Heart left ventricle (tissue), 16 donors: ENCODE measurements around the gene DCLK3. TPM values are rescaled to one million over a fixed set of nuclear protein-coding genes. Genes with fewer than 3 reads are reported as not detected.
A peak's percentile ranks its signal among the peaks of the same experiment; 100 is the strongest.

Experiments
- ATAC-seq, 4 donors: fragments of 200-7000 bp; cut with Tn5 transposase; one replicate each; pipeline ENCODE4 v1.9.1; 2020 to 2022; ENCODE audit warnings: moderate library complexity in 4 of 4, mild to moderate bottlenecking in 3 of 4, moderate number of reproducible peaks in 1 of 4
- DNase-seq, 5 donors: peaks; one replicate each; pipeline ENCODE4 v3.0.0-alpha.2; 2020
- H3K27ac ChIP-seq, 12 donors: fragments of 200-600 bp; sonication (generic) in 4 of 12; one replicate each; pipeline versions ENCODE4 v1.5.0 to v1.8.0; 2016 to 2022; ENCODE audit warnings: mild to moderate bottlenecking in 2 of 12
- H3K27me3 ChIP-seq, 9 donors: fragments of 200-600 bp; sonication (generic) in 2 of 9; one replicate each; pipeline versions ENCODE4 v1.5.1 to v1.8.0; 2016 to 2022; ENCODE audit warnings: mild to moderate bottlenecking in 3 of 9
- H3K36me3 ChIP-seq, 9 donors: fragments of 200-600 bp; sonication (generic) in 2 of 9; one replicate each; pipeline versions ENCODE4 v1.5.0 to v1.8.0; 2018 to 2022; ENCODE audit warnings: mild to moderate bottlenecking in 2 of 9
- H3K4me1 ChIP-seq, 12 donors: fragments of 200-600 bp; sonication (generic) in 4 of 12; one replicate each; pipeline versions ENCODE4 v1.5.0 to v1.8.0; 2016 to 2022; ENCODE audit warnings: mild to moderate bottlenecking in 3 of 12
- H3K4me3 ChIP-seq, 12 donors: fragments of 200-600 bp; sonication (generic) in 4 of 12; one replicate each; pipeline versions ENCODE4 v1.5.0 to v1.8.0; 2017 to 2022; ENCODE audit warnings: mild to moderate bottlenecking in 9 of 12, moderate library complexity in 4 of 12
- H3K9me3 ChIP-seq, 12 donors: fragments of 200-600 bp; sonication (generic) in 4 of 12; one replicate each; pipeline versions ENCODE4 v1.5.0 to v1.8.0; 2016 to 2022; ENCODE audit warnings: mild to moderate bottlenecking in 1 of 12
- POLR2A ChIP-seq, 2 donors: fragments of 450-650 bp; IDR thresholded peaks; one replicate each; pipeline ENCODE4 v1.6.1; 2017; ENCODE audit warnings: antibody characterized with exemption in 2 of 2, mild to moderate bottlenecking in 2 of 2, moderate library complexity in 2 of 2
- WGBS, 4 donors: extraction: QIAGEN DNeasy Blood & Tissue Kit in 2 of 4; methylation state at CpG; one replicate each; pipeline versions ENCODE4 v1.1.5 to v1.1.7; 2013 to 2018; 5-methylcytosine and 5-hydroxymethylcytosine counted together
- intact Hi-C, 10 donors: fragments of 100-400 bp; cut with DNase I; formaldehyde crosslinking; loops; one replicate each; pipeline versions ENCODE4 v1.11.1 to v1.14.2; 2022
- polyA plus RNA-seq, 2 donors: library from polyadenylated mRNA; stranded (reverse); fragments of 200-250 nt; gene quantifications; one replicate each; pipeline ENCODE4 v1.2.3, GENCODE V29; 2013
- total RNA-seq, 9 donors: library from RNA; depleted of rRNA in 2 of 9; stranded (reverse); fragments of >200 nt in 2 of 9; fragmentation: NEBNext Ultra II Directional in 3 of 9; extraction: Animal tissue kit (Norgen Biotek cat#: 25700) in 3 of 9; gene quantifications; one replicate each; pipeline versions ENCODE4 v1.1.0 to v1.2.4, GENCODE V29; 2016 to 2023
- TF ChIP-seq, protein P1 (sequence below), 12 donors: fragments of 200-600 bp; sonication (generic) in 4 of 12; IDR thresholded peaks; one replicate each; pipeline versions ENCODE4 v1.5.0 to v1.8.0; 2018 to 2022; ENCODE audit warnings: antibody characterized with exemption in 12 of 12, mild to moderate bottlenecking in 5 of 12
- donor health status: ischemic (EF 13 %, LVEDD 7.1; RV severe dilation, severe dysfunction).
- donor health status: healthy with polysubstance abuse.
- donor health status: DM: no; HTN: yes; CAD: no.
- donor health status: DM: no; HTN: no; CAD: no.
- donor health status: ischemic (EF 25% LVEDD 6.9; RV normal size, moderate dysfunction).
- donor health status: ischemic (EF 25% LVEDD 5.7; RV mildly dilated, moderate dysfunction).
- donor health status: healthy.
- donor health status: DM: yes; HTN: yes; CAD: no.
- donor health status: ischemic (EF 35%, LVEDD 5.7; RV mildly dilated, moderate dysfunction).
- donor health status: nonischemic (EF 11% LVEDD 7.7; RV severe dilation, severe dysfunction).
- donor health status: DM: yes; HTN: yes; CAD: no.
- donor health status: PGD.
- donor health status: ischemic (EF 29% LVEDD 5.4; RV normal size, mild dysfunction).
- donor health status: nonischemic (EF 23%, LVEDD 6.1; RV moderate dilation, normal function).

The DCLK3 gene
- total and polyA plus RNA-seq, 11 donors, result 0.08 to 0.48 (median 0.15) TPM; not detected in 1

DNA sequence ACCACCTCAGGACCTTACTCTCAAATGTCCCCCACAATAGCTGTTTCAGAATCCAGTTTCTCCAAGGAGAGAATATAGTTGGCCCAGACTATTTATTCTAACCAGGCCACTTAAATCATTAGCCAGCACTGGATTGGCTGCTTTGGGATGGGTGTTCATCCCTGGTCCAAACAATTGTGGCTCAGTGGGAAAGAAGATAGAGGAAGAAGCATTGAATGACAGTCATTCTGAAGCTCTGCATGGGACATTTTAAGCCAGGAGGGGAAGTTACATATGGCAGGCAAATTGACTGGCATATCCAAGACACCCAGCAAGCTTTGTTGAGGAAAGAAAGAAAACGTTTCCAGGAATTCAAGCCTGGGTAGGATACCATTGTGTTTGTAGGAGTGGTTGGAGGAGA is 5.6 kb upstream of the DCLK3 start:
- Histone ChIP-seq H3K9me3 (no peaks in the 10 kb centered on the region), H3K4me3 (no peak overlapping the region), H3K36me3 (no peaks in the 10 kb centered on the region), H3K4me1 (no peaks in the 10 kb centered on the region), H3K27me3 (peaks cover 0 to 13% (median 6%) of the 10 kb centered on the region in 9 donors), H3K27ac (no peak overlapping the region)
- TF ChIP-seq, protein P1, sequence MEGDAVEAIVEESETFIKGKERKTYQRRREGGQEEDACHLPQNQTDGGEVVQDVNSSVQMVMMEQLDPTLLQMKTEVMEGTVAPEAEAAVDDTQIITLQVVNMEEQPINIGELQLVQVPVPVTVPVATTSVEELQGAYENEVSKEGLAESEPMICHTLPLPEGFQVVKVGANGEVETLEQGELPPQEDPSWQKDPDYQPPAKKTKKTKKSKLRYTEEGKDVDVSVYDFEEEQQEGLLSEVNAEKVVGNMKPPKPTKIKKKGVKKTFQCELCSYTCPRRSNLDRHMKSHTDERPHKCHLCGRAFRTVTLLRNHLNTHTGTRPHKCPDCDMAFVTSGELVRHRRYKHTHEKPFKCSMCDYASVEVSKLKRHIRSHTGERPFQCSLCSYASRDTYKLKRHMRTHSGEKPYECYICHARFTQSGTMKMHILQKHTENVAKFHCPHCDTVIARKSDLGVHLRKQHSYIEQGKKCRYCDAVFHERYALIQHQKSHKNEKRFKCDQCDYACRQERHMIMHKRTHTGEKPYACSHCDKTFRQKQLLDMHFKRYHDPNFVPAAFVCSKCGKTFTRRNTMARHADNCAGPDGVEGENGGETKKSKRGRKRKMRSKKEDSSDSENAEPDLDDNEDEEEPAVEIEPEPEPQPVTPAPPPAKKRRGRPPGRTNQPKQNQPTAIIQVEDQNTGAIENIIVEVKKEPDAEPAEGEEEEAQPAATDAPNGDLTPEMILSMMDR (IDR thresholded peaks at IDR 0.05), result no peak
- no peak for TF ChIP-seq POLR2A (IDR thresholded peaks at IDR 0.05)
- no peak for ATAC-seq
- 42 to 59% (median 49%) methylated on average over 1 of the region's 1 CpG for WGBS, 4 donors
- intact Hi-C loops, result no loop called here
- no peak for DNase-seq

DNA sequence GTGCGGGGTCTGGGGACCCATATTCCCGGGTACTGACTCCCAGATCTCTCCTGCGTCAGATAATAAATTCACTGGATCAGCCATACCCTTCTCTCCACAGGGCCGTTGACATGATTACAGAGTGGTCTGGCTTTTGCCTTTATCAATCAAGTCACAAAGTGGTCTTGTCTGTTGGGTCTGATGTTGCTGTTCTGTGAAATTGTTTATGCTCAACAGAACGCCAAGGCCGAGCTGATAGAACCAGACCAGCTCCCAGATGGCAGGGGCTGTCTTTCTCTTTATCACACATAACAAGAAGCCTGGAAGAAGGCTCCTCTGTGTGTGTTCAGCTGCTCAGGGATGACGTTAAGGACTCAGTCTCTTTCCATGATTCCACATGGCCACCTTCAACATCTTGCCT is 751 bp upstream of the DCLK3 start:
- TF ChIP-seq, protein P1 (IDR thresholded peaks at IDR 0.05), result no peak
- no peak for TF ChIP-seq POLR2A (IDR thresholded peaks at IDR 0.05)
- peaks cover 5 to 53% (median 24%) of the 10 kb centered on the region in 9 donors for H3K27me3 ChIP-seq
- H3K36me3 ChIP-seq, result no peaks in the 10 kb centered on the region
- no peaks in the 10 kb centered on the region for H3K9me3 ChIP-seq
- H3K4me1 ChIP-seq, result peaks cover 0 to 14% (median 0%) of the 10 kb centered on the region in 12 donors
- no peak overlapping the region for H3K4me3 ChIP-seq
- H3K27ac ChIP-seq, result no peak overlapping the region
- DNase-seq (no peak), ATAC-seq (no peak)
- intact Hi-C loops, result no loop called here
- 63 to 69% (median 64%) methylated on average over 6 to 7 of the region's 7 CpGs for WGBS, 4 donors

DNA sequence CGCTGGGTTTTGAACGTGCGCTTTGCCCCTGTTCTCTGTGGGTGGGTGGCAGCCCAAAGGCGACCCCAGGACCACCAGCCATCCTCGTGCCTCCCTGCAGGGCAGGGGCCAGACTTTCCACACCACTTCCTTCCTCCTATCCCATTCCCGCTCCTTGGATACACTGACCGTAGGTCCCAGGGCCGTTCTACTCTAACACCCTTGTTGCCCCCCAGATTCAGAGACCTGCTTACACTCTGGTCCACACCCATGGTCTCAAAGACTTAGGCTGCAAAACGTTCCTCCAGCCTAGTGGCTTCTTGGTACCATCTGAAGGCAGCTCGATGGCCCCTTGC is 318 bp upstream of the DCLK3 start:
- Histone ChIP-seq H3K27ac (no peak overlapping the region), H3K27me3 (peaks cover 5 to 53% (median 24%) of the 10 kb centered on the region in 9 donors)

DNA sequence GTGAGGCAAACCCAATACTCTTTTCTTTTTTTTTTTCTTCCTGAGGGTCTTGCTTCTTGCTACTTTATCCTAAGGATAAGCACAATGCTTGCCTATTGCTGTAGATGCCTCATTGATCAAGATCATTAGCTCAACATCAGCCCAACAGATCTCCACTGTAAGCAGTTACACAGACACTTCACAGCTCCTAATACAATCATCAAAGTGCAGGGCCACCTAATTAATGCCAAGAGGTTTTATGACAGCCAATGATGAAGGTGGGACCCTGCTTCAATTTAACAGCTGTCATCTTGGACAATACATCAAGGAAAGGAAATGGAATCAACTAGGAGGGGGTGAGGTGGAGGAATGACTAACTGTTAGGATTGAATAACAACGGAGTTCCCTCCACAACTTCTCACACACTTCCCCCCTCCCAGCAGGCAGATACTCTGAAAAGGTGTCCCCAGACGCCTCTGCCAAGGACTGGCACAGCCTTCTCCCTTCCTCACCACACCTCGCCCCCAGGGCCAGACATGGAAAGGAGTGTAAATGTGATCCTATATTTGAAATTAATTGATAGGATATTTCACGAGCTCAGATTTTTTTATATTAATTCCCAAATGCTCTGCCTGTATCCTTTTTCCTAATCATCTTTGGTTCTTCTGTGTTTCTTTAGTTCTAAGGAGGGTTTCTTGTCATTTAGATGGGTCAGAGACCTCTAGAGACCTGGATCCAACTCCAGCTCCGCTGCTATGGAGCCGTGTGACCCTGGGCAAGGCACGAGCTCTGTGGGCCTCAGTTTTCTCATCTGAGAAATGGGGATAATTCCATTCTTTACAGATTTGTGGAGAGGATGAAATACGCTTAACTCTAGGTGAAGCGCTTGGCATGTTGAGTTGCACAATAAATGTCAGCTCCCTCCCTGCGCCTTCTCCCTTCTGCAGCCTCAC is 1.2 kb downstream of the DCLK3 start:
- H3K36me3 ChIP-seq, result no peaks in the 10 kb centered on the region
- H3K4me1 ChIP-seq, result peaks cover 0 to 14% (median 0%) of the 10 kb centered on the region in 12 donors
- peak overlapping the region in 10 of 12 donors; percentile 26 to 58 (median 48) for H3K4me3 ChIP-seq
- DNase-seq, result no peak
- no peak for ATAC-seq
- H3K27ac ChIP-seq, result no peak overlapping the region
- H3K9me3 ChIP-seq, result no peaks in the 10 kb centered on the region
- intact Hi-C loops, result no loop called here
- TF ChIP-seq POLR2A (IDR thresholded peaks at IDR 0.05), result no peak
- TF ChIP-seq, protein P1 (IDR thresholded peaks at IDR 0.05), result no peak
- peaks cover 5 to 53% (median 24%) of the 10 kb centered on the region in 9 donors for H3K27me3 ChIP-seq
- 67 to 71% (median 68%) methylated on average over 10 of the region's 10 CpGs for WGBS, 4 donors

More for the DNA sequence above, 318 bp upstream of the DCLK3 start:
- DNase-seq (no peak), ATAC-seq (no peak)
- H3K36me3 ChIP-seq, result no peaks in the 10 kb centered on the region
- 31 to 36% (median 34%) methylated on average over 10 of the region's 10 CpGs for WGBS, 4 donors
- H3K4me1 ChIP-seq, result peaks cover 0 to 14% (median 0%) of the 10 kb centered on the region in 12 donors
- TF ChIP-seq POLR2A (IDR thresholded peaks at IDR 0.05), result no peak
- peak overlapping the region; percentile 14 to 58 (median 44) for H3K4me3 ChIP-seq
- no peaks in the 10 kb centered on the region for H3K9me3 ChIP-seq
- intact Hi-C loops, result no loop called here
